Trophoblast cell (in vitro differentiated cells and primary cell): ENCODE data around the gene COL23A1.

Source experiments
- DNase-seq, 2 donors: peaks; one replicate each; pipeline ENCODE4 v3.0.0-alpha.2; 2016
- H2AFZ ChIP-seq: 2 replicates; pipeline ENCODE4 v1.6.1; 2013; ENCODE audit warnings: low read length, moderate library complexity, mild to moderate bottlenecking; ENCODE audit not compliant: insufficient read depth, poor library complexity
- H2AK5ac ChIP-seq: 2 replicates; pipeline ENCODE4 v1.6.1; 2013; ENCODE audit warnings: mild to moderate bottlenecking, low read length
- H2BK120ac ChIP-seq: 2 replicates; pipeline ENCODE4 v1.6.1; 2013; ENCODE audit warnings: low read length, mild to moderate bottlenecking, moderate library complexity; ENCODE audit not compliant: insufficient read depth, poor library complexity
- H2BK12ac ChIP-seq: 2 replicates; pipeline ENCODE4 v1.6.1; 2013; ENCODE audit warnings: mild to moderate bottlenecking, low read length, moderate library complexity
- H2BK5ac ChIP-seq: 2 replicates; pipeline ENCODE4 v1.6.1; 2013; ENCODE audit warnings: low read length, low read depth, moderate library complexity, mild to moderate bottlenecking; ENCODE audit not compliant: poor library complexity
- H3K14ac ChIP-seq: 2 replicates; pipeline ENCODE4 v1.6.1; 2013; ENCODE audit warnings: mild to moderate bottlenecking, low read length
- H3K18ac ChIP-seq: 2 replicates; pipeline ENCODE4 v1.6.1; 2013; ENCODE audit warnings: mild to moderate bottlenecking, low read length
- H3K23ac ChIP-seq: 2 replicates; pipeline ENCODE4 v1.6.1; 2013; ENCODE audit warnings: low read length
- H3K27ac ChIP-seq: 2 replicates; pipeline ENCODE4 v1.5.1; 2013; ENCODE audit warnings: low read depth, mild to moderate bottlenecking, inconsistent platforms, low read length, moderate library complexity
- H3K27me3 ChIP-seq: 2 replicates; pipeline ENCODE4 v1.6.1; 2013; ENCODE audit warnings: inconsistent platforms, mild to moderate bottlenecking, low read length, moderate library complexity; ENCODE audit not compliant: insufficient read depth
- H3K36me3 ChIP-seq, 2 experiments: 1 replicate in 1 of 2; 2 replicates in 1 of 2; pipeline ENCODE4 v1.6.1; 2013; ENCODE audit warnings: low read length in 2 of 2, mild to moderate bottlenecking in 2 of 2, moderate library complexity in 1 of 2; ENCODE audit not compliant: insufficient read depth in 2 of 2, control insufficient read depth in 1 of 2
- H3K4ac ChIP-seq: 2 replicates; pipeline ENCODE4 v1.6.1; 2013; ENCODE audit warnings: low read depth, mild to moderate bottlenecking, low read length, moderate library complexity
- H3K4me1 ChIP-seq, 2 experiments: 1 replicate in 1 of 2; 2 replicates in 1 of 2; pipeline ENCODE4 v1.6.1; 2013; ENCODE audit warnings: low read length in 2 of 2, mild to moderate bottlenecking in 2 of 2, moderate library complexity in 1 of 2; ENCODE audit not compliant: insufficient read depth in 2 of 2, control insufficient read depth in 1 of 2
- H3K4me2 ChIP-seq: 2 replicates; pipeline ENCODE4 v1.6.1; 2013; ENCODE audit warnings: inconsistent platforms, mild to moderate bottlenecking, low read length, moderate library complexity
- H3K4me3 ChIP-seq: 2 replicates; pipeline ENCODE4 v1.5.1; 2013; ENCODE audit warnings: mild to moderate bottlenecking, low read depth, low read length, inconsistent platforms
- H3K79me1 ChIP-seq: one replicate; pipeline ENCODE4 v1.6.1; 2013; ENCODE audit warnings: low read length
- H3K79me2 ChIP-seq: 2 replicates; pipeline ENCODE4 v1.6.1; 2013; ENCODE audit warnings: low read length, mild to moderate bottlenecking; ENCODE audit not compliant: control insufficient read depth, insufficient read depth, poor library complexity
- H3K9ac ChIP-seq: 2 replicates; pipeline ENCODE4 v1.6.1; 2013; ENCODE audit warnings: mild to moderate bottlenecking, low read length
- H3K9me3 ChIP-seq: 2 replicates; pipeline ENCODE4 v1.6.1; 2013; ENCODE audit warnings: low read depth, mild to moderate bottlenecking, control low read depth, inconsistent platforms, low read length; ENCODE audit not compliant: insufficient read depth
- H4K12ac ChIP-seq: 2 replicates; pipeline ENCODE4 v1.6.1; 2013; ENCODE audit warnings: low read depth, mild to moderate bottlenecking, low read length, moderate library complexity
- H4K8ac ChIP-seq: 2 replicates; pipeline ENCODE4 v1.6.1; 2013; ENCODE audit warnings: low read depth, mild to moderate bottlenecking, low read length, moderate library complexity
- H4K91ac ChIP-seq: one replicate; pipeline ENCODE4 v1.6.1; 2013; ENCODE audit warnings: low read depth, mild to moderate bottlenecking, low read length, moderate library complexity
- WGBS: extraction: QIAGEN DNeasy Blood & Tissue Kit; methylation state at CpG from one replicate; pipeline ENCODE4 v1.1.7; 2013; ENCODE audit warnings: missing lambda C conversion rate; ENCODE audit not compliant: insufficient read length, insufficient coverage; ENCODE audit errors: extremely low coverage; 5-methylcytosine and 5-hydroxymethylcytosine counted together

Gene COL23A1

DNA sequence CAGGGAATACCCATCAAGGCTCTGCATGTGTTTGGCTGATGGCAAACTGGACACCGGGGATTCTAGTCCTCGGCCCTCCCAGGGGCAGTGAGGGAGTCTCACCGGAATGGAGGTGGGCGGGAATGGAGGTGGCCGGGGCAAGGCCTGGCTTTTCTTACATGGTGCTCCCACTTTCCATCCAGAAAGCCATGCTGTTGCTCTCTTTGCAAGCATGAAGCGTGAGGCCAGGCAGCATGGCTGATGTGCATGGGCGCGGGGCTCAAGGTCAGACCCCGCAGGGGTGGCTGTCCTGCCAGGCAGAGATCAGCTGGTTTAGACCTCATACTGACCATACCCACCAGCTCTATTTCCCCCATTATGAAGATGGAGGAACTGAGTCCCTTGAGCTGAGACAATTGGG, 249.6 kb downstream of the COL23A1 start:
- H3K4me1 ChIP-seq = no peaks in the 10 kb centered on the region
- no CpG with 5 or more reads among the region's 9 CpGs for WGBS
- no peaks in the 10 kb centered on the region for H3K79me1 ChIP-seq
- H2AK5ac ChIP-seq = no peak overlapping the region
- H4K12ac ChIP-seq = no peak overlapping the region
- no peaks in the 10 kb centered on the region for H3K27me3 ChIP-seq
- no peak overlapping the region for H3K4ac ChIP-seq
- no peak overlapping the region for H3K18ac ChIP-seq
- no peak overlapping the region for H3K4me2 ChIP-seq
- no peaks in the 10 kb centered on the region for H3K79me2 ChIP-seq
- no peak overlapping the region for H4K8ac ChIP-seq
- H3K4me3 ChIP-seq = no peak overlapping the region
- no peak overlapping the region for H4K91ac ChIP-seq
- H3K9ac ChIP-seq = no peak overlapping the region
- no peaks in the 10 kb centered on the region for H3K36me3 ChIP-seq
- H3K23ac ChIP-seq = no peak overlapping the region
- DNase-seq = no peak
- H3K27ac ChIP-seq = no peak overlapping the region
- H2BK12ac ChIP-seq = no peak overlapping the region
- no peaks in the 10 kb centered on the region for H3K9me3 ChIP-seq
- H3K14ac ChIP-seq = no peak overlapping the region
- no peak overlapping the region for H2BK5ac ChIP-seq
- no peak overlapping the region for H2AFZ ChIP-seq
- no peak overlapping the region for H2BK120ac ChIP-seq

DNA sequence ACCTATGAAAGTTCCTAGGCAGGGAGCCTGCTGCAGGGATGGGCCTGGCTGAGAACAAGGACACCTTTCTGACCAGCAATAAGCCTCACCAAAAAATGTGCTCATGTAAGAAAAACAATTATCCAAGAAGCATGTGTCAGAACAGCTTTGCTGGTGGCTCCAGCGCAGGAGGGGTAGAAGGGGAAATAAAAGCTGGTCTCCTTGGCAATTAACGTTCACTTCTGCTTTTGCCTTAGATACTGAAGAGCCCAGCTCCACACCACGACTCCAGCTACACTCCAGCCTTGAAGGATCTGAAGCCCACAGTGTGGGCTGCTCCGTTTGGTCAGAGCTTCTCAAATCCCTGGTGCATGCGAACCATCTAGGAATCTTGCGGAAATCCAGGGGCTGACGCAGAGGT, 250.0 kb downstream of the COL23A1 start:
- Histone ChIP-seq H2AK5ac (no peak overlapping the region), H4K8ac (no peak overlapping the region), H3K9ac (no peak overlapping the region), H3K27ac (no peak overlapping the region), H3K79me1 (no peaks in the 10 kb centered on the region), H4K91ac (no peak overlapping the region), H3K14ac (no peak overlapping the region), H3K23ac (no peak overlapping the region), H3K79me2 (no peaks in the 10 kb centered on the region), H2BK5ac (no peak overlapping the region), H4K12ac (no peak overlapping the region), H3K9me3 (no peaks in the 10 kb centered on the region), H2BK120ac (no peak overlapping the region), H3K4me3 (no peak overlapping the region), H3K4ac (no peak overlapping the region), H3K4me2 (no peak overlapping the region), H2AFZ (no peak overlapping the region), H3K27me3 (no peaks in the 10 kb centered on the region), H3K18ac (no peak overlapping the region), H3K36me3 (no peaks in the 10 kb centered on the region), H3K4me1 (no peaks in the 10 kb centered on the region), H2BK12ac (no peak overlapping the region)
- DNase-seq = no peak
- WGBS = no CpG with 5 or more reads among the region's 7 CpGs

DNA sequence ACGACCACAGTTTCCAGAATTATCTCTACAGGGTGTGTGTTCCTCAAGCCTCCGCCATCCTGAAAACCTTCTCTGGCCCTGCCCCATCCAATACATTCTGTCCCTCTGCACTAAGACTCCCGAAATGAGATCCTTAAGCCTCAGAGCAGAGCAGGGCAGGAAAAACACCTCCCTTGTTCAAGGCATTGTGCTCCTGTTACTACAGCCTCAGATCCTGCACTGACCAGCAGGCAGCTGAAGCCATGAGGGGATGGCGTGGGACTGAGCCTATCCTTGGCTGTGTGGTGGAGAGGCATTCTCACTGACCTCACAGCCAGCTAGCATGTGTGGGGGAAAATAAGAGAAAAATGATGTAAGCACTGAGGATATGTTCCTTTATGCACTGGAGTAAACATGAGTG, 250.9 kb downstream of the COL23A1 start:
- H3K9me3 ChIP-seq = no peaks in the 10 kb centered on the region
- no peaks in the 10 kb centered on the region for H3K36me3 ChIP-seq
- H3K18ac ChIP-seq = no peak overlapping the region
- H3K79me1 ChIP-seq = no peaks in the 10 kb centered on the region
- H3K27ac ChIP-seq = no peak overlapping the region
- H3K23ac ChIP-seq = no peak overlapping the region
- no peaks in the 10 kb centered on the region for H3K79me2 ChIP-seq
- no peak for DNase-seq
- no peak overlapping the region for H3K4me2 ChIP-seq
- H2AFZ ChIP-seq = no peak overlapping the region
- H2BK120ac ChIP-seq = no peak overlapping the region
- no peak overlapping the region for H4K91ac ChIP-seq
- H2AK5ac ChIP-seq = no peak overlapping the region
- no peak overlapping the region for H2BK5ac ChIP-seq
- no peak overlapping the region for H3K4ac ChIP-seq
- no peaks in the 10 kb centered on the region for H3K27me3 ChIP-seq
- H3K4me3 ChIP-seq = no peak overlapping the region
- no peak overlapping the region for H3K9ac ChIP-seq
- H4K12ac ChIP-seq = no peak overlapping the region
- no peaks in the 10 kb centered on the region for H3K4me1 ChIP-seq
- no peak overlapping the region for H4K8ac ChIP-seq
- no peak overlapping the region for H3K14ac ChIP-seq
- WGBS = no CpG with 5 or more reads among the region's 4 CpGs
- H2BK12ac ChIP-seq = no peak overlapping the region

DNA sequence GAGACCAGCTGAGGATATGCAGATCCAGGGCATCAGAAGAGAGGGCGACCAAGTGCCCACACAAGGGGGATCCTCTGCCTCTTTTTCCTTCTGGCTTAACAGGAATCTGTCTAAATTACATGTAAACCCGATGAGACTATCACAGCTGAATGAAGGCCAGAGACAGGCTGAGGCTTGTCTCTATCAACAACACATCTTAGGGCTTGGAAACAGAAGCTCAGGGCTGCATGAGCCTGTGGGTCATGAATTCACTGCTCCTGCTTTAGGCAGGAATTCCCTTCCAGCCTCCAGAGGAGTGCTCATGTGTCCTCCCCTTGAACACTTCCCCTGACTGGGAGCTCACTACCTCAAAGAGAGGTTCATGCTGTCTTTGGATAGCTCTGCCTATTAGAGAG, 251.4 kb downstream of the COL23A1 start:
- no CpG with 5 or more reads among the region's 2 CpGs for WGBS
- H3K23ac ChIP-seq = no peak overlapping the region
- no peak overlapping the region for H3K27ac ChIP-seq
- no peak for DNase-seq
- H2BK120ac ChIP-seq = no peak overlapping the region
- no peaks in the 10 kb centered on the region for H3K4me1 ChIP-seq
- no peak overlapping the region for H2AK5ac ChIP-seq
- H3K4ac ChIP-seq = no peak overlapping the region
- H3K79me2 ChIP-seq = no peaks in the 10 kb centered on the region
- H2BK12ac ChIP-seq = no peak overlapping the region
- no peaks in the 10 kb centered on the region for H3K36me3 ChIP-seq
- H3K4me3 ChIP-seq = no peak overlapping the region
- H3K79me1 ChIP-seq = no peaks in the 10 kb centered on the region
- no peak overlapping the region for H3K9ac ChIP-seq
- H3K9me3 ChIP-seq = no peaks in the 10 kb centered on the region
- no peak overlapping the region for H2AFZ ChIP-seq
- no peak overlapping the region for H2BK5ac ChIP-seq
- H4K91ac ChIP-seq = no peak overlapping the region
- H3K4me2 ChIP-seq = no peak overlapping the region
- H4K12ac ChIP-seq = no peak overlapping the region
- no peaks in the 10 kb centered on the region for H3K27me3 ChIP-seq
- H4K8ac ChIP-seq = no peak overlapping the region
- H3K18ac ChIP-seq = no peak overlapping the region
- no peak overlapping the region for H3K14ac ChIP-seq
